Measurements from ENCODE around the gene LFNG.

- TF ChIP-seq, protein P1, sequence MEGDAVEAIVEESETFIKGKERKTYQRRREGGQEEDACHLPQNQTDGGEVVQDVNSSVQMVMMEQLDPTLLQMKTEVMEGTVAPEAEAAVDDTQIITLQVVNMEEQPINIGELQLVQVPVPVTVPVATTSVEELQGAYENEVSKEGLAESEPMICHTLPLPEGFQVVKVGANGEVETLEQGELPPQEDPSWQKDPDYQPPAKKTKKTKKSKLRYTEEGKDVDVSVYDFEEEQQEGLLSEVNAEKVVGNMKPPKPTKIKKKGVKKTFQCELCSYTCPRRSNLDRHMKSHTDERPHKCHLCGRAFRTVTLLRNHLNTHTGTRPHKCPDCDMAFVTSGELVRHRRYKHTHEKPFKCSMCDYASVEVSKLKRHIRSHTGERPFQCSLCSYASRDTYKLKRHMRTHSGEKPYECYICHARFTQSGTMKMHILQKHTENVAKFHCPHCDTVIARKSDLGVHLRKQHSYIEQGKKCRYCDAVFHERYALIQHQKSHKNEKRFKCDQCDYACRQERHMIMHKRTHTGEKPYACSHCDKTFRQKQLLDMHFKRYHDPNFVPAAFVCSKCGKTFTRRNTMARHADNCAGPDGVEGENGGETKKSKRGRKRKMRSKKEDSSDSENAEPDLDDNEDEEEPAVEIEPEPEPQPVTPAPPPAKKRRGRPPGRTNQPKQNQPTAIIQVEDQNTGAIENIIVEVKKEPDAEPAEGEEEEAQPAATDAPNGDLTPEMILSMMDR (conservative IDR thresholded peaks at IDR 0.05) = no peak
- no peak for TF ChIP-seq EZH2 (IDR thresholded peaks at IDR 0.05; ENCODE audit: low read depth)
Observed at GRCh38 chr7:2511769-2512168, 7.8 kb upstream of the LFNG start.
